HG03520 (cell line): ENCODE data around the gene GNB1L.

Experiments
- ATAC-seq: cut with Tn5 transposase; IDR thresholded peaks from one replicate; pipeline ENCODE4 v1.9.1; 2021; ENCODE audit warnings: mild to moderate bottlenecking, moderate library complexity; ENCODE audit not compliant: unreplicated experiment

Gene GNB1L

DNA sequence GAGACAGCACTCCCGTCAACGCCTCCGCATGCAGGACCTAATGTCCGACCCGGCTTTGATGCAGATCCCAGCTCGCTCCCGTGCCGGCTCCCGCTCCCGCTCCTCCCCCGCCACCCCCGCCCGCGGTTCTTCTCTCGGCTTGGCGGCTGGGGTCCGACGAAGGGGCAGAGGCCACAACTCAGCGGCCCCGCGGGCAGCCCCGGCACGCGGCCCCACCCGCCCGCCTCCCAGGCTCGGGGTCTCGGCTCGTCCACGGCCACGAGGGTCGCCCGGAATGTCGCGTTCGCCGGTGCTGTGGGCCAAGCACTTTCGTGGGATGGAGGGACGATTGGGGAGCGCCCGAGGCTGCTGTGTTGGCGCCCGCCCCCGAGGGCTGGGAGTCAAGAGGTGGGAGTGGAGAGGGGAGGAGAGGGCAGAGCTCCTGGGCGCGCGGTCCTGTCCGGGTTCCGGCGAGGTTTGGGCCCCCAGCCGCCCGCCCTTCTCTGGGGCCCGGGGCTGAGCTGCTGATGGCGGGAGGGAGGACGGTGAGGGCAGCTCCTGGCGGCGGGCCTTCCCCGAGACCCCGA lies 99.4 kb downstream of the GNB1L start:
- no peak for ATAC-seq

DNA sequence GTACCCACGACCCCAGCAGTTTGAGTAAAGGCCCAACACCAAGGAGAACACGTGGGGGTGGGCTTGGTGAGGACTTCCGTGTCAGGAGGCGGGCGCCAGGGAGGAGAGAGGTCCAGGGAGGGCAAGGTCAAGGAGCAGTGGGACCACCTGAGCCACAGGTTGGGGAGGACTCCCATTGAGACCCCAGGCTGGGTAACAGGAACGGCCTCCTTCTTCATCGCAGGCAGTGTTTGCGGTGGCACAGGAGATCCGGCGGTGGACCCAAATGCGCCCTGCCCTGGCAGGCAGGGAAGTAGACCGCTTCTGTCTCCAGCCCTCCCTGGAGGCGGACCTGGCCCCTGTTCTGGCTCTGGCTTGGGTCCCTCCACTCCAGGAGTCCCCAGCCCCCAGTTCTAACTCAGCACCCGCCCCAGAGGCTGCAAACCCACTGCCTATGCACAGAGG lies 100.0 kb downstream of the GNB1L start:
- no peak for ATAC-seq

DNA sequence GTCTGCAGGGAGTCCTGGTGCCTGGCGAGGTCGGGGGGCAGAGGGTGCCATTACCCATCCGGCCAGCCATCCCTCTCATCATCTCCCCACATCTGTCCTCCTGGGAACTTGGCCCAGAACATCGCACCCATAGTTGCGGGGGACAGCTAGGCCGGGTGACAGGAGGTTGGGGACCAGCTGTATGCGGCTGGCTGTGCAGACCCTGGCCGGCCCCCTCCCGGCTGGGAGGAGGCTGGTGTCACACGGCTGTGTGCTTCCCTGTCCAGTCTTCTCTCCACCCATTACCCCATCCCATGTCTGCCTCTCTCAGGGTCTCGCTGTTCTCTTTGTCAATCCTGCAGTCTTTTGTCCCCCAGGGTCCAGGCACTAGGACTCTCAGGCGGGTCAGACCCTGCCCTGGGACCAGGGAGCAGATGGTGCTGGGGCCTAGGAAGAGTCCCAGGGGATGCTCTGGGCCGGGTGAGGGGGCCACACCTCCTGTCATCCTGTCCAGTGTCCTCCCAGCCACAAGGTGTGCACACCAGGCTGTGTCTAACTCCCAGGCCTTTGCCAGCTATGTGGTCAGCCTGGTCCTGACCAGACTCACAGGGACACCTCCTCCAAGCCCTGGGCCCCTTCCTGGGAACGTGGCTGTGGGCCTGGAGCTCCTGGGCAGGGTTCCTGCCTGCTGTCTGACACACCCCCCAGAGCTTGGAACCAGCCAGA lies 100.5 kb downstream of the GNB1L start:
- ATAC-seq, result no peak

DNA sequence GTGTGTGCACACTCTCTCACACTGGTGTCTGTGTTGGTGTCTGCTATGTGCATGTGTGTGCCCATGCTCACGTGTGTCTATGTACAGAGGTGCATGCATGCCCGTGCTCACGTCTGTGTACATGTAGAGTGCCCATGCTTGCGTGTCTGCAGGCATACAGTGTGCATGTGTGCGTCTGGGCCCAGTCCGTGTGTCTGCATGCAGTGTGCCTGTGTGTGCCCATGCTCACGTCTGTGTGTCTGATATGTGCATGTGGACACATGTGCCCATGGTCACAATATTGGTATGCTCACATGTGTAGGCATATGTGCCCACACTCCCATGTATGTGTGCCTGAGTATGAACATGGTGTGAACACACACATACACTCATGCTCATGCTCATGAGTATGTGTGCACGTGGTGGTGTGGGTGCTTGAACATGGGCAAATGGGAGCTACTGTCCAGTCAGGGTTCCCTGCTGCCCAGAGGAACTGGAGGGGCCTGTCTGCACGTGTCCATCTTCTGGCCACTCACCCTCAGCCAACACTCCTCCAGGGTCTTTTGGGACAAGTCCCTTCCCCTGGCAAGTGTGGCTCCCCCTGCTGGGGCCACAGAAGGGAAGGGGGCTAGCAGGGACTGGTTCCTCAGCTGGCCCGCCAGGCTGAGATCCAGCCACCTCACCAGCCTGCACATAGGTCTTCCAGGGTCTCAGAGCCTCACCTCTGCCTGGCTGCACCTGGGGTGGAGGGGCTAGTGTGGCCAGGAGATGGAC lies 101.4 kb downstream of the GNB1L start:
- ATAC-seq, result no peak

DNA sequence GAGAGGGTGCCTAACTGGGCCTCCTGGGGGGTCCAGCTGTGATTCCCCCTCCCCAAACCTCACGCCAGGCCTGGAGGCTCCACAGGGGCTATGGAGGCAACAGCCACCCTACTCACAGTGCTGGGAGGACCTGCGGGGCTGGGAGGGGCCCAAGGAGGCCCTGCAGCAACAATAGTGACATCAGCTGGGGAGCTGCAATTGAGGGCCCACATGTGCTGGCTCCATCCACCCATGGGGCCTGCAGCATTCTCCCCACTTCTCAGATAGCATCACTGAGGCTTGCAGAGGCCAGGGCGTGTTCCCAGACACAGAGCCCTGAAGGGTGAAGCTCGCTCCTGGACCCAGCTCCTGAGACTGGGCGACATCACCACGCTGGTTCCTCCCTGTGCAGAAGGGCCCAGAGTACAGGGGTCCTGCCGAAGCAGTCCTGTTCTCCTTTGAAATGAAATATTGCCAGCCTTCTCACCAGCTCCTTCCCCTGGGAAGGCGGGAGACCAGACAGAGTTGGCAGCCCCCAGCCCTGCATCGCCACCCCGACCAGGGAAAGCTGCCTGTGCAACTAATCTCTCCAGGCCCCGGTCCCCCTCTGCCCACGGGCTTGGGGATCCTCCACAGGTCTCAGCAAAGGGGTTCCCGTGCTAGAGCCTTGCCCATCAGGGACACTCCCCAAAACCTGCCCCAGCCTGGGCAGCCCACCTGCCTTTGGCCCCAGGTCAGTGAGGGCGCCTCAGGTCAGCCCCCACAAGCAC lies 103.0 kb downstream of the GNB1L start:
- ATAC-seq, result no peak

DNA sequence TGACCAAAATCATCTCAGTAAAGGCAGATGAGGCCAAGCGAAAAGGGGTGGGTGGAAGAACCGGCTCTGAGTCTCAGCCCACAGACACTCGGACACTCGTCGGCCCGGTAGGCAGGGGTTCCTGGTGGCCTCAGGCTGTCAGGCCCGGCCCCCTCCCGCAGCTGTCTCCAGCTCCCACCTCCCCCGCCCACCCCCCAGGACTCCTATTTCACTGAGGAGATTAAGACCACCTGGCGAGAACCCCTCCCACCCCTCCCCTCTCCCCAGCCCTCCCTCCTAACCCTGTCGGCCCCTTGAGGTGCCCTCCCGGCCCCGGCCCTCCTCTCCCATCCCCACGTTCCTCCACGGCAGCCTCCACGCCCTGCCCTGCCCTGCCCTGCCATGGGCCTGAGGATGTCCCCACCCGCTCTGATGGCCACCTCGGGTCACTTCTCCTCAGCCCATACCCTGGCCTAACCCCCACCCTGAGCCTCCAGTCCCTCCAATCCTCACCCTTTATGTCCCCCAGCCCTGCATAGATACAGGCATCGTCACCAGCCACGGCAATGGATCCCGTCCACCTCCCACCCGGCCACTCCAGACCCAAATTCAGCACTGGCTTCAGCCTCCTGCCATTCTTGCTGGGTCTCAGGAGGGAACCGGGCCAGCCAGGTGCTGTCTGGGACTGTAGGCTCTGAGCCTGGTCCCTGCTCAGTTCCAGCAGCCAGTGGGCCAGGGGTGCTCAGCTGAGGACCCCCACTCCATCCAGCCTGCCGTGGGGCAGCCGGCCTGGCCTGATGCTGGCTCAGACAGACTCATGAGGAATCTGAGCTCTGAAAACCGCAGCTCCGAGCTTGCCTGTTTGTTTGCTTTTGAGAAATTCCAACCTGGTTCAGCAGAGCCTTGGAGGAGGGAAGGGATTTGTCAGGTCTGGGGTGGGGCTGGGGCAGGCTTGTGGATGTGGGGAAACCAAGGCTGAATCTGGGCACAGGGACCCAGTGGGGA lies 103.9 kb downstream of the GNB1L start:
- ATAC-seq, result no peak

DNA sequence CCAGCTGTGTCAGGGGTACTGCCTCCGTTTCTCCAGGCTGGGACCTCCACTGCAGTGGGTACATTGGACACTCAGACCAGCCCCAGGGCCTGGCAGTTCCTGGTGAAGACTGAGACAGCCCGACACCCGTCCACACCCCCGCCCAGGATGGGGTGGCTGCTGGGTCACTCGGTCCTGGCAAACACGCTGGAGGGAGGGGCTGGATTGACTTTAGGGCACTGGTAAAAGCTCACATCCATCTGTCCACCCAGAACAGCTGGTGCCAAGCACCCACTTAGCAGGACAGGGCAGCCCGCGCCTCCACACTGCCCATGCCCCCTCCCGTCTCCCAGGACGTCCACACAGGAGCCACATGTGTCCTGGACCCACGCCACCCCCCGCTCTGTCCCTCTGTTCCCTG lies 104.8 kb downstream of the GNB1L start:
- no peak for ATAC-seq

DNA sequence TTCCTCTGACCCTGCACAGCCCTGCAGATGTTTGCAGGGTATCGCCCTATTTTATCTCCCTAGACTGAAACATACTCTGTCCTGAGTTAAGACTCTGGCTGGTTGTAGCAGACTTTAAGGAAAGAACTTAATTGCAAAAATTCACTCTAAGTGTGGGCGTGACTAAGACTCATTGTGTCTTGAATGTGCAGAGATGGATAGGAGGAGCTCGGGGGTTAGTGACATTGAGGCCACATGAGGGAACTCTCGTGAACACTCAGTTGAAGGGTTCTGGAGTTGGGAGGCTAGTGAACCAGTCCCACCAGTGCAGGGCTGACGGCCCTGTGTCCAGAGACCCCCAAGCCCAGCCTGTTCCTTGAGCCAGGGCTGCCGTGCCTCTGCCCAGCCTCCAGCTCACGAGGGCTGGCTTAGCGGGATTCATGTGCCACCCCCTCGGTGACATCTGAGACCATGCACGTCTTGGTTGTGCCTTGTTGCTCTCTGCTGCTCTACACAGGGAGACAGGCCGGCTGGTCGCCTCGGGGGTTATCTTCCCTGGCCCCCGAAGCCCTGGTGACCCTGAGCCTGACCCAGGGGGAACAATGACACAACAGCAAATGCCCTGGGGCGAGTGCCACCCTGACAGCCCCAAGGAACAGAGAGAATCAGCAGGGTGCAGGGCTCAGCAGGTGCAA lies 105.5 kb downstream of the GNB1L start:
- no peak for ATAC-seq

DNA sequence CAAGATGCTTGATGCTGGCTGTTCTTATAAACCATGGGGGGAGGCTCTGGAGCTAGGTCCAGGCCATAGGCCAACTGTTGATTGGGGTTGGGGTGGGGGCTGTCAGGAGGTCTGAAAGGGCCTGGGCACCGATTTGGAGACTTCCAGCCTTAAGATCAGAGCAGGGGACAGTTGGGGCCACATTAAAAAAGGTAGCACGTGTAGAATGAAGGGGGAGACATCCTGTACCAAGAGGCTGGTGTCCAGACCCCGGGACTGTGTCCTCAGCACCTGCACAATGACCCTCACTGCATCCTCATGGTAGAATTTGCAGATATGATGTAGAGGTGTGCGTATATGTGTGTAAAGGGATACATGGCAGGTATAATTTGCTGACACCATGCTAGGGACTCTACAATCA lies 106.5 kb downstream of the GNB1L start:
- no peak for ATAC-seq

DNA sequence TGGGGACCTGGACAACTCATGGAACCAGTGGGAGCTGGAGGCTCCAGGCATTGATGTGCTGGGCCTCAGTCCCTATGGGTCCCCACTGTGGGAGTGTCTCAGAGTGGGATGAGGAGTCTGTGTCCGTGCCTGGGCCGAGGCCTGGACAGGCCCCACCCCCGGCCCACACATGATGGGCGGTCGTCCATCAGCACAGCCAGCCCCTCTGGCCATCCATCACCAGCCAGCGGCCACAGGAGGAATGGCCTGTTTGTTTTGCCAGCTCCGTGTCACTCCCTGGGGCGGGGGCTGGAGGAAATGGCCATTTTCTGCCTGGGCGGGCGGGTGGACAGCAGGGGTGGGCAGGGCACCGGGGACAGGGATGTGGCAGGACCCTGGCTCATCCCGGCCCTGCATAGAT lies 107.1 kb downstream of the GNB1L start:
- no peak for ATAC-seq

DNA sequence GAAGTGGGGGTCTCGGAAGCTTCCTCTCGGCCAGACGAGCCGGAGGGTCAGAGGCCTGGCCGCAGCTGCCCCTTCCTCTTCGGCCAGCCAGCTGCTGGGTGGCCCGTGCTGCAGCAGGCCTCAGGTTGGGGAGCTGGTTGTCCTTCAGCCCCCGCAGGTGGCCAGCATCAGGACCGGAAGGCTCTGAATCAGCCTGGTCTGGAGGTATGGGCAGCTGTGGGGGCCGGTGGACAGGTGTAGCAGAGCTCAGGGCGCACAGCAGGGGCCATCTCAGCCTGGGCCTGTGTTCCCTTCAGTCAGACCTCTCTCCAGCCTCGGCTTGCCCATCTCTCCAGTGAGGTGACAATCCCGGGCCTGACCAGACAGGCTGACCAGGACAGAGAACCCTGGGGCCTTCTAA lies 107.9 kb downstream of the GNB1L start:
- ATAC-seq, result no peak

DNA sequence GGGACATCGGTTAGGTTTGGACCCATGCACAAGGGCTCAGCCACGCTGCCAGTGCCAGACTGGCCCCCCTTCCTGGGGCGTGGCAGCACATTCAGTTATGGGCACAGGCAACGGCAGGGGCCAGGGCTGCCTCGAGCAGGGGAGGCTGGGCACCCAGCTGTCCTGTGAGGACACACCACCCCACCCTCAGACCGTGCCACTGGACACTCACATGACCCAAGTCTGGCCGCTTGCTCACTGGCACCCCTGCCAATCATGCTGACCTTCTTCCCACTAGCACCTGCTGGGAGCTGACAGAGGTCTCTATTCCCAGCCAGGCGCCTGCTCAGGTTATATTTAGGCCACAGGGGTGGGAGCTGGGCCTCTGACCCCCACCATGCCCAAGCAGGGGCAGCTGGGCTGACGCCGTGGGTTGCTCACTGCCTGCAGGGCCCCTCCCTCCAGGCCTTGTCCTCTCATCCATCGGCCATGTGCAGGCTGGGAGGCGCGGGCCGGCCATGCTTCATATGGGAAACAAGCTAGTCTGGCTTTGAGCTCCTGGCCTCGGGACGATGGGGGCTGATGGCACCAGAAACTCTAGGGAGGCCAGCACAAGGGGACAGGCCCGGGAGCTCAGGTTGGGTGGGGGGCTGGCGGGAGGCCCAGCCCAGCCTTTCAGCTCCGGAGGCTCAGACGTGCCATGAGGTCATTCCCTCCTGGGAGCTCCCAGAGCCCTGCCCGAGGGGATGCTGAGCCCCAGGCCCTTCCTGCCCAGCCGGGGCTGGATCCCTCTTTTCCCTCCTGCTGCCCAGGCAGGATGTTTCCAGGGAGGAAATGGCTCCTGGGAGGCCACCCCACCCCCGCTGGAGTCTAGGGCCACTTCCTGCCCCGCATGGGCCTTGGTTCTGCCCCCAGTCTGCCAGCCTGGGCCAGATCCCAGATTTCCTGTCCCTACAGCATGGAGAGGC lies 109.2 kb downstream of the GNB1L start:
- no peak for ATAC-seq

DNA sequence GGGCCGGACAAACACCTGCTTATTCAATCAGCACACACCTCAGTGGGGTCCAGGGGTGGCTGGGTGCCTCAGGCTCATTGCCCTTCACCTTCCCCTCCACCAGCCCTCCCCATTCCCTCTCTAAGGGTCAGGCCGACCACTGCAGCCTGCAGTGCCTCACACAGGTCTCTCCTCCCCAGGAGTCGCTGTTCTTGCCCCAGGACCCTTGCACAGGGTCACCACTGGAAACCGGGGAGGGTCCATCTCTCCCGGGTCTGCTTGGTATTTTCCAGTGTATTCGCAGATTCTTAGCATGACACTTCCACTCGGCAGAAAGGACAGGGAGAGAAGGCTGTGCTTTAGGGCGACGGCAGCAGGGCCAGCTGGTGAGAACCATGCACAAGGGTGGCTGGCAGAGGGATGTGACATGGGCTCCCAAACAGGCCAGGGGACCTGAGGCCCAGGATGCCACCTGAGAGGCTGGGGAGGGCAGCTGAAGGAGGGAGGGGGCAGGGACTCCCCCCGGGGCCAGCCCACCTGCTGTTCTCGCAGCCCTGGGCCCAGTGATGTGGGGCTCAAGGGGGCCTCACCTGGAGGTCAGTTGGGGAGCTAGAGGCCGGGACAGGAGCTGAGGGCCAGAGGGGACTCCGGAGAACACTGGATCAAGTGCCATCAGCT lies 110.2 kb downstream of the GNB1L start:
- ATAC-seq, result no peak

DNA sequence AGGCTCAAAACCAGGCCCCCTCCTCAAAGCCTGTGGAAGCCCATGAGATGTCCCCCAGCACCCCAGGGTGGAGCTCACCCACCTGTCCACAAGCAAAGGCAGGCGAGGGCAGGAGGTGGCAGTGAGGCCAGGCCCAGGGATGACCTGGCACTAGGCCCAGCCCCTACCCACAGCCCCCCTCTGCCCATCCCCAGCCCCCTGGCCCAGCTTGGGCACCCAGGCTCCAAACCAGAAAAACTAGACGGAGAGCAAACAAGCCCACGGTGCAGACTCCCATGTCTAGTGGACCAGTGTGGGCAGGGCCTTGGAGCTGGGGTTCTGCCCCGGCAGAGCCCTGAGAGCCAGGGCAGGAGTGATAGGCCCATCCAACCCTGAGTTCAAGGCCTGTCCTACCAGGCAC lies 111.0 kb downstream of the GNB1L start:
- no peak for ATAC-seq

DNA sequence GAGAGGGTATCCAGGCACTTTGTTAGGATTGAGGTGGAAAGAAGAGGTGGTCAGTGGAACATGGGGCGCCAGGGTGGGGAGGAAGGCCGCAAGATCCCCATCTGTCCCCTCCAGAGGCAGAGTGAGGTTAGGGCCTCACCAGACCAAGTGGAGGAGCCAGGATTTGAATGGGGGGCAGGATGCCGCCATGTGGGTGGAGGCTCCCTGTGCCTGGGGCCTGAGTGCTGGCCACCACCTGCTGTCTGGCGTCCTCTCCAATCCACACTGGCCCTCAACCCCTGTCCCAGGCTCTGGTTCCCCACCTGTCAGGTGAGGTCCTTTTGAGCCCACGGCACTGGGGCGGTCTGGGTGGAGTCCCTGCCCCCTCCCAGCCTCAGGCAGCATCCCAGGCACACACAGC lies 111.6 kb downstream of the GNB1L start:
- ATAC-seq, result no peak

DNA sequence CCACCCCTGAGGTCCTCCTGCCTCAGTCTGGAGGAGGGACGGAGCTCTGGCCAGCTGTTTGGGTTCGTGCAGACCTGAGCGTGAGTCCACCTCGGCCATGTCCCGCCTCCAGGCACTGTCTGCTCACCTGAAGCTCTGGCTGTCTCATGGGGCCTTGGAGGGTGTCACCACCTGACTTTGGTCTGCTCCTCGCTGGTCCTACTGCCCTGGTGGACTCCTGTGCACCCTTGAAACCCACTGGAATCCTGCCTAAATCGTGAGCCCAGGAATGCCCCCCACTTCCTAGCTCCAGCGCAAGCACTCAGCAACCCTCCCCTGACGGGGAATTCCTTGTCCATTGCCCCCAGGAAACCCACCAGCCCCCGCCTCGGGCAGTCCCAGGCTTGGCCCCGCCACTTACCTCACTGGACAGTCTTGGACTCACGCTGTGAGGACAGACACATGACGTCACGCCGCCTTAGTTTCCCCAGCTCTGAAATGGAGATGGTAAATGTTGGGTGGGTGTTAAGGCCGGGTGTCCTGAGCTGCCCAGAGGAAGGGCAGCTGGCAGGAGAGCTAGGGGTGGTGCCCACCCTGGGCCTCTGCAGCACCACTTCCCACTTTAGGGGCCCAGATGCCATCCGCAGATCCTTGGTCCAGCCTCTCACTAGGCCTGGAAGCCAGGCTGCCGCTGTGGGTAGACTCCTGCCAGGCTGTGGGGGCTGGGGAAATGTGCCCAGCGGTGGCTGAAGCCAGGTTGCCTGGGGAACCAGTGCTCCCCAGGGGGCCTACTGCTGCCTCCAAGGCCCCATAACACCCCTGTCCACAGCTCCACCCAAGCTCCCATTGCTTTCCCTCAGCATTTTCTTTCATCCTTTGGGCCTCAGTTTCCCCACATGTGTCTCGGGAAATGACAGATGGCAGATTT lies 112.3 kb downstream of the GNB1L start:
- ATAC-seq, result no peak

DNA sequence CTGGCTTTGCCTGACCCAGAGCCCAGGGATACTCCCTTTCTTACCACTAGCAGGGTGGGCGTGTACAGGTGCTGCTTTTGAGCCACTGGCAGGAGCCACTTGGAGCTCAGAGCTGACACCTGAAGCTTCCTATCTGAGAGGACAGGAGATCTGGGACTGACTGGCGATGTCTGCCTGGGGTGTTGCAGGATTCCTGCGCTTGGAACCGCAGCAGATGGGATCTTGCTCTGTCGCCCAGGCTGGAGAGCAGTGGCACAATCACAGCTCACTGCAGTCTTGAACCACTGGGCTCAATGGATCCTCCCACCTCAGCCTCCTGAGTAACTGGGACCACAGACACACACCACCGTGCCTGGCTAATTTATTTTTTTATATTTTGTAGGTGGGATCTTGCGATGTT lies 113.6 kb downstream of the GNB1L start:
- ATAC-seq, result no peak
